NB4 (cell line): ENCODE data around the gene ARVCF.
A peak's percentile ranks its signal among the peaks of the same experiment; 100 is the strongest.

Experiments
- CTCF ChIP-seq: IDR thresholded peaks from one replicate; pipeline ENCODE4 v1.5.1; 2012; ENCODE audit warnings: low read depth, low read length
- POLR2A ChIP-seq: IDR thresholded peaks from 2 replicates; pipeline ENCODE4 v1.6.1; 2011; ENCODE audit warnings: mild to moderate bottlenecking; ENCODE audit not compliant: insufficient read length; ENCODE audit errors: extremely low read depth

- TF ChIP-seq CTCF, result no peak
- TF ChIP-seq POLR2A, result peak; percentile 51
Observed at GRCh38 chr22:20020533-20021195, 4.0 kb upstream of the ARVCF start, which contains the start of gene TANGO2.
